ENCODE results near the gene CA9. TPM values are rescaled to one million over a fixed set of nuclear protein-coding genes. Genes with fewer than 3 reads are reported as not detected.
"Not testable (repeated sequence)": the region's sequence is repeated elsewhere in the genome, so short reads cannot be mapped to it uniquely, and the experiment has no call there.

The CA9 gene
- total and polyA plus RNA-seq, 3 experiments from 2014 or later = 0.75 TPM; not detected in 2

GRCh38 chr9:35645736-35646135, 28.0 kb upstream of the CA9 start:
- H3K27me3 ChIP-seq (ENCODE audit: insufficient read depth, low read length, poor library complexity, severe bottlenecking); H3K36me3 ChIP-seq (ENCODE audit: insufficient read depth, low read length); H3K27me3 Mint-ChIP-seq; DNase-seq; H3K9me3 ChIP-seq (ENCODE audit: low read length); H3K9me3 Mint-ChIP-seq: not testable (repeated sequence)
- H3K4me3 Mint-ChIP-seq = peak overlapping the region; percentile 91 to 98 (median 94)
- CTCF ChIA-PET = interaction anchor here (0.9 to 14.3 kb wide), 16 partner anchors 13 to 111 kb away, joined by 3 to 200 read pairs (median 10); partner anchors contain the start of genes ARHGEF39, CCDC107, CD72 and CREB3
- peak overlapping the region; percentile 63 to 99 (median 97) for H3K27ac Mint-ChIP-seq
- H3K4me3 ChIP-seq (ENCODE audit: low read length) = peak overlapping the region; percentile 93
- H3K36me3 Mint-ChIP-seq = peaks cover 3 to 31% (median 4%) of the 10 kb centered on the region in 3 donors
- peaks cover 54 to 74% (median 57%) of the 10 kb centered on the region in 3 donors for H3K4me1 Mint-ChIP-seq
- peak overlapping the region; percentile 85 for H3K27ac ChIP-seq (ENCODE audit: low read depth, low read length)
- POLR2A ChIA-PET = interaction anchor here (0.7 to 5.2 kb wide), 8 partner anchors 11 to 990 kb away, joined by 3 to 53 read pairs (median 10); partner anchors contain the start of genes CCDC107, CREB3, RMRP and TLN1
- peaks cover 45% of the 10 kb centered on the region for H3K4me1 ChIP-seq (ENCODE audit: insufficient read depth, low read length)

- no peaks in the 10 kb centered on the region for H3K9me3 ChIP-seq (ENCODE audit: low read length)
- H3K27me3 ChIP-seq (ENCODE audit: insufficient read depth, low read length, poor library complexity, severe bottlenecking) = no peaks in the 10 kb centered on the region
- H3K36me3 ChIP-seq (ENCODE audit: insufficient read depth, low read length) = no peaks in the 10 kb centered on the region
- peak in 1 of 5 donors; percentile 3 for DNase-seq
- Mint-ChIP-seq H3K4me1 (peaks cover 55 to 74% (median 61%) of the 10 kb centered on the region in 3 donors), H3K36me3 (peaks cover under 1 to 29% (median 3%) of the 10 kb centered on the region in 3 donors), H3K4me3 (peak overlapping the region; percentile 91 to 98 (median 94)), H3K9me3 (no peaks in the 10 kb centered on the region), H3K27me3 (no peaks in the 10 kb centered on the region), H3K27ac (peak overlapping the region; percentile 87 to 99 (median 98))
- peak overlapping the region; percentile 93 for H3K4me3 ChIP-seq (ENCODE audit: low read length)
- ChIA-PET POLR2A (interaction anchor here (0.7 to 5.2 kb wide), 11 partner anchors 11 to 990 kb away, joined by 3 to 53 read pairs (median 6); partner anchors contain the start of genes CCDC107, CREB3, RMRP and TLN1), CTCF (interaction anchor here (0.9 to 14.3 kb wide), 19 partner anchors 12 to 110 kb away, joined by 3 to 200 read pairs (median 8); partner anchors contain the start of genes ARHGEF39, CCDC107, CD72 and CREB3)
- peaks cover 49% of the 10 kb centered on the region for H3K4me1 ChIP-seq (ENCODE audit: insufficient read depth, low read length)
- H3K27ac ChIP-seq (ENCODE audit: low read depth, low read length) = peak overlapping the region; percentile 85
Observed at GRCh38 chr9:35646153-35646532, 27.6 kb upstream of the CA9 start.

- H3K4me3 ChIP-seq (ENCODE audit: low read length) = peak overlapping the region; percentile 93
- H3K4me3 Mint-ChIP-seq = peak overlapping the region; percentile 91 to 98 (median 94)
- H3K27me3 ChIP-seq (ENCODE audit: insufficient read depth, low read length, poor library complexity, severe bottlenecking) = no peaks in the 10 kb centered on the region
- ChIA-PET POLR2A (interaction anchor here (0.5 to 5.2 kb wide), 18 partner anchors 10 to 1009 kb away, joined by 3 to 53 read pairs (median 4); partner anchors contain the start of genes CCDC107, CREB3, GBA2 and RGP1), CTCF (interaction anchor here (0.8 to 14.3 kb wide), 24 partner anchors 8 to 165 kb away, joined by 3 to 200 read pairs (median 8); partner anchors contain the start of genes ARHGEF39, CCDC107, CD72 and CREB3)
- peak; percentile 87 to 93 (median 90) for DNase-seq
- H3K27ac ChIP-seq (ENCODE audit: low read depth, low read length) = peak overlapping the region; percentile 85
- H3K36me3 Mint-ChIP-seq = peaks cover 0 to 26% (median 3%) of the 10 kb centered on the region in 3 donors
- peaks cover 54% of the 10 kb centered on the region for H3K4me1 ChIP-seq (ENCODE audit: insufficient read depth, low read length)
- H3K4me1 Mint-ChIP-seq = peaks cover 58 to 75% (median 67%) of the 10 kb centered on the region in 3 donors
- no peaks in the 10 kb centered on the region for H3K27me3 Mint-ChIP-seq
- no peaks in the 10 kb centered on the region for H3K36me3 ChIP-seq (ENCODE audit: insufficient read depth, low read length)
- peak overlapping the region; percentile 87 to 99 (median 98) for H3K27ac Mint-ChIP-seq
- H3K9me3 ChIP-seq (ENCODE audit: low read length) = no peaks in the 10 kb centered on the region
- H3K9me3 Mint-ChIP-seq = no peaks in the 10 kb centered on the region
Observed at GRCh38 chr9:35646533-35647265, 27.0 kb upstream of the CA9 start.

- ChIA-PET CTCF (interaction anchor here (1.2 to 14.3 kb wide), 10 partner anchors 9 to 107 kb away, joined by 3 to 200 read pairs (median 4); partner anchors contain the start of genes CCDC107, CD72, CREB3 and GBA2), POLR2A (interaction anchor here (0.6 to 5.2 kb wide), 9 partner anchors 9 to 82 kb away, joined by 3 to 44 read pairs (median 4); partner anchors contain the start of genes CCDC107, CREB3 and TLN1)
- Histone ChIP-seq H3K4me1 (ENCODE audit: insufficient read depth, low read length) (peaks cover 62% of the 10 kb centered on the region), H3K27ac (ENCODE audit: low read depth, low read length) (peak overlapping the region; percentile 70), H3K36me3 (ENCODE audit: insufficient read depth, low read length) (no peaks in the 10 kb centered on the region), H3K9me3 (ENCODE audit: low read length) (no peaks in the 10 kb centered on the region), H3K4me3 (ENCODE audit: low read length) (peak overlapping the region; percentile 97), H3K27me3 (ENCODE audit: insufficient read depth, low read length, poor library complexity, severe bottlenecking) (no peaks in the 10 kb centered on the region)
- Mint-ChIP-seq H3K27ac (peak overlapping the region; percentile 58 to 99 (median 94)), H3K36me3 (peaks cover 0 to 17% (median under 1%) of the 10 kb centered on the region in 3 donors), H3K27me3 (no peaks in the 10 kb centered on the region), H3K4me3 (peak overlapping the region; percentile 91 to 98 (median 96)), H3K9me3 (no peaks in the 10 kb centered on the region), H3K4me1 (peaks cover 56 to 80% (median 62%) of the 10 kb centered on the region in 3 donors)
- DNase-seq = peak in 4 of 5 donors; percentile 27 to 70 (median 50)
Observed at GRCh38 chr9:35649431-35650340, 24.0 kb upstream of the CA9 start.

- H3K27me3 ChIP-seq (ENCODE audit: insufficient read depth, low read length, poor library complexity, severe bottlenecking) = no peaks in the 10 kb centered on the region
- H3K27ac ChIP-seq (ENCODE audit: low read depth, low read length) = peak within 1 kb of the TSS; percentile 70
- H3K4me3 ChIP-seq (ENCODE audit: low read length) = peak within 1 kb of the TSS; percentile 97
- no peaks in the 10 kb centered on the region for H3K9me3 ChIP-seq (ENCODE audit: low read length)
- H3K36me3 ChIP-seq (ENCODE audit: insufficient read depth, low read length) = no peaks in the 10 kb centered on the region
- peaks cover 55 to 77% (median 56%) of the 10 kb centered on the region in 3 donors for H3K4me1 Mint-ChIP-seq
- peak in 3 of 5 donors; percentile 34 to 59 (median 56) for DNase-seq
- peak within 1 kb of the TSS; percentile 58 to 99 (median 94) for H3K27ac Mint-ChIP-seq
- peaks cover 0 to 17% (median 0%) of the 10 kb centered on the region in 3 donors for H3K36me3 Mint-ChIP-seq
- H3K4me3 Mint-ChIP-seq = peak within 1 kb of the TSS; percentile 91 to 98 (median 96)
- no peaks in the 10 kb centered on the region for H3K27me3 Mint-ChIP-seq
- ChIA-PET POLR2A (interaction anchor here (0.7 to 5.2 kb wide), 4 partner anchors 31 to 81 kb away, joined by 5 to 44 read pairs (median 6); partner anchors contain the start of genes CREB3 and TLN1), CTCF (interaction anchor here (1.2 to 14.3 kb wide), 9 partner anchors 8 to 106 kb away, joined by 3 to 200 read pairs (median 4); partner anchors contain the start of genes CCDC107, CD72, CREB3 and RMRP)
- H3K4me1 ChIP-seq (ENCODE audit: insufficient read depth, low read length) = peaks cover 55% of the 10 kb centered on the region
- H3K9me3 Mint-ChIP-seq = no peaks in the 10 kb centered on the region
Observed at GRCh38 chr9:35650341-35651158, 23.2 kb upstream of the CA9 start, which contains the start of gene SIT1. TSS of gene SIT1 (minus strand) at chr9:35650931. CDS start at chr9:35650853, 78 bp downstream.

DNA sequence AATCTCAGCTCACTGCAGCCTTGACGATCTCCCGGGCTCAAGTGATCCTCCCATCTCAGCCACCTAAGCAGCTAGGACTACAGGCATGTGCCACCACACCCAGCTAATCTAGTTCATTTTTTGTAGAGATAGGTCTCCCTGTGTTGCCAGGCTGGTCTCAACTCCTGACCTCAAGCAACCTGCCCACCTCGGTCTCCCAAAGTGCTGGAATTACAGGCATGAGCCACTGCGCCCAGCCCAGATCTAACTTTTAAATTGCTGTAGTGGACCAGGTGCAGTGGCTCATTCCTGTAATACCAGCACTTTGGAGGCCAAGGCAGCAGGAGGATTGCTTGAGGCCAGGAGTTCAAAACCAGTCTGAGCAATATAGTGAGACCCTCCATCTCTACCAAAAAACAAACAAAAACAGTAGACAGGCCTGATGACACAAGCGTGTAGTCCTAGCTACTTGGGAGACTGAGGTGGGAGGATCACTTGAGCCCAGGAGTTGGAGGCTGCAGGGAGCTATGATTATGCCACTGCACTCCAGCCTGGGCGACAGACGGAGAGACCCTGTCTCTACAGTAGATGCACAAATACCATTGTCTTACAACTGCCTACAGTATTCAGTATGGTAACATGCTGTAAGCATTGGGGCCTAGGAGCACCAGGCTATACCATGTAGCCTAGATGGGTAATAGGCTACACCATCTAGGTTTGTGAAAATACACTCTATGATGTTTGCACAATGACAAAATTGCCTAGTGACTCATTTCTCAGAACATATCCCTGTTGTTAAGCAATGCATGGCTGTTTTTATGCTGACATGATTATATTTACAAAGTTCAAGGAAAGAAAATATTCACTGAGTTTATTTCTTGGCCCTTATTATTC, 21.5 kb upstream of the CA9 start:
- Histone ChIP-seq H3K4me1 (ENCODE audit: insufficient read depth, low read length) (peaks cover 56% of the 10 kb centered on the region), H3K4me3 (ENCODE audit: low read length) (no peak overlapping the region), H3K27ac (ENCODE audit: low read depth, low read length) (no peak overlapping the region), H3K36me3 (ENCODE audit: insufficient read depth, low read length) (no peaks in the 10 kb centered on the region), H3K27me3 (ENCODE audit: insufficient read depth, low read length, poor library complexity, severe bottlenecking) (no peaks in the 10 kb centered on the region), H3K9me3 (ENCODE audit: low read length) (no peaks in the 10 kb centered on the region)
- Mint-ChIP-seq H3K27ac (peak overlapping the region; percentile 58 to 99 (median 90)), H3K27me3 (no peaks in the 10 kb centered on the region), H3K9me3 (no peaks in the 10 kb centered on the region), H3K36me3 (peaks cover 0 to 11% (median 0%) of the 10 kb centered on the region in 3 donors), H3K4me3 (peak overlapping the region; percentile 61 to 98 (median 91)), H3K4me1 (peaks cover 57 to 78% (median 60%) of the 10 kb centered on the region in 3 donors)
- CTCF ChIA-PET = interaction anchor here (1.0 to 14.3 kb wide), 3 partner anchors 38 to 48 kb away, joined by 3 to 200 read pairs (median 23); partner anchors contain the start of gene CD72
- DNase-seq = no peak
- POLR2A ChIA-PET = no interaction called here
